ENCODE measurements around the gene RAB11FIP5. TPM values are rescaled to one million over a fixed set of nuclear protein-coding genes. Genes with fewer than 3 reads are reported as not detected.

Gene RAB11FIP5, protein sequence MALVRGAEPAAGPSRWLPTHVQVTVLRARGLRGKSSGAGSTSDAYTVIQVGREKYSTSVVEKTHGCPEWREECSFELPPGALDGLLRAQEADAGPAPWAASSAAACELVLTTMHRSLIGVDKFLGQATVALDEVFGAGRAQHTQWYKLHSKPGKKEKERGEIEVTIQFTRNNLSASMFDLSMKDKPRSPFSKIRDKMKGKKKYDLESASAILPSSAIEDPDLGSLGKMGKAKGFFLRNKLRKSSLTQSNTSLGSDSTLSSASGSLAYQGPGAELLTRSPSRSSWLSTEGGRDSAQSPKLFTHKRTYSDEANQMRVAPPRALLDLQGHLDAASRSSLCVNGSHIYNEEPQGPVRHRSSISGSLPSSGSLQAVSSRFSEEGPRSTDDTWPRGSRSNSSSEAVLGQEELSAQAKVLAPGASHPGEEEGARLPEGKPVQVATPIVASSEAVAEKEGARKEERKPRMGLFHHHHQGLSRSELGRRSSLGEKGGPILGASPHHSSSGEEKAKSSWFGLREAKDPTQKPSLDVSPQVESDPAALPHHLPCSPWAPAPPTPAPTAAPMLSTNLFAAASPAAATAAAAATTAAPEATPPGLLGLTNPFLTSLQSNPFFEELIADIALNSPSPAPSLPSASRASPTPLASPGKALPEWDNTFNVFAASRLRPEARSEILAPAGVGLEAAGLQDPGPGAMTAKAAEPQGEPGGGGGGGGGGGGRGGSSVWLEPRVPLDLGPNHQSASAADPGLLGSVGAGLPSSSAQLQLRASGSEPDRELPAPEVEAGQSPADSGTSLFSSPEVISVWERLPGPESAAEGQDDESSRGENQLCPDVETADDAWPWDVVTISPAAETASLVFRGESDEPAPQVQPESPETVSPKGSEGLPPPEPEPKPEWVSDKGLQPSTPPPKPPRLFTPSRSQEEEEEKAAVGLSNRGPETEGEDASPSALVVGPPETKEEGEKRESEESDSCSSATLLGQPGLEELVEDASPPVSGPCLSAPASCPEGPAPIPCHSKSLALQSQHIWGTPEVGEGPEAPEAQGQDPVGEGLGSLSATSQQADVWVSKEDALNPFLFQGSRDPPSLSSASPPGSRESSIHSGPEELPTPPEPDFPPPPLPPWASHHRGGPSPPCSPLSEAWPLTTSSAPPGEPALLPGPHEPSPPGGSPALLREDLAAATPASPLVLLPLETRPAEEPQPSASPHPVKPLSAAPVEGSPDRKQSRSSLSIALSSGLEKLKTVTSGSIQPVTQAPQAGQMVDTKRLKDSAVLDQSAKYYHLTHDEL (N-terminal part only)
- total RNA-seq (11.0 TPM), polyA plus RNA-seq (ENCODE audit: insufficient read depth in 1 of 8, insufficient read length in 8 of 8, low replicate concordance in 1 of 8) (10 to 100 TPM in 7 of 8 donors, 1 to 10 TPM in 1; 9.6 to 18.9 (median 13.8) TPM)
- long read RNA-seq, donor 1: 0 reads
- long read RNA-seq, donor 2: 0 reads
- long read RNA-seq, donor 3, full-length matches to known transcripts: 2 of 2 reads
- long read RNA-seq, donor 3, partial matches to known transcripts: 0 of 2 reads
- long read RNA-seq, donor 3, other reads (novel, unspliced or antisense): 0 of 2 reads
- long read RNA-seq, donor 4: 0 reads
- long read RNA-seq, donor 5: 0 reads
- long read RNA-seq, donor 6, full-length matches to known transcripts: 1 of 1 reads
- long read RNA-seq, donor 6, partial matches to known transcripts: 0 of 1 reads
- long read RNA-seq, donor 6, other reads (novel, unspliced or antisense): 0 of 1 reads
- long read RNA-seq, donor 7, full-length matches to known transcripts: 1 of 1 reads
- long read RNA-seq, donor 7, partial matches to known transcripts: 0 of 1 reads
- long read RNA-seq, donor 7, other reads (novel, unspliced or antisense): 0 of 1 reads
- long read RNA-seq, donor 8: 0 reads
- long read RNA-seq, donor 9: 0 reads
- long read RNA-seq, donor 10: 0 reads
- long read RNA-seq, donor 11, full-length matches to known transcripts: 2 of 2 reads
- long read RNA-seq, donor 11, partial matches to known transcripts: 0 of 2 reads
- long read RNA-seq, donor 11, other reads (novel, unspliced or antisense): 0 of 2 reads

DNA sequence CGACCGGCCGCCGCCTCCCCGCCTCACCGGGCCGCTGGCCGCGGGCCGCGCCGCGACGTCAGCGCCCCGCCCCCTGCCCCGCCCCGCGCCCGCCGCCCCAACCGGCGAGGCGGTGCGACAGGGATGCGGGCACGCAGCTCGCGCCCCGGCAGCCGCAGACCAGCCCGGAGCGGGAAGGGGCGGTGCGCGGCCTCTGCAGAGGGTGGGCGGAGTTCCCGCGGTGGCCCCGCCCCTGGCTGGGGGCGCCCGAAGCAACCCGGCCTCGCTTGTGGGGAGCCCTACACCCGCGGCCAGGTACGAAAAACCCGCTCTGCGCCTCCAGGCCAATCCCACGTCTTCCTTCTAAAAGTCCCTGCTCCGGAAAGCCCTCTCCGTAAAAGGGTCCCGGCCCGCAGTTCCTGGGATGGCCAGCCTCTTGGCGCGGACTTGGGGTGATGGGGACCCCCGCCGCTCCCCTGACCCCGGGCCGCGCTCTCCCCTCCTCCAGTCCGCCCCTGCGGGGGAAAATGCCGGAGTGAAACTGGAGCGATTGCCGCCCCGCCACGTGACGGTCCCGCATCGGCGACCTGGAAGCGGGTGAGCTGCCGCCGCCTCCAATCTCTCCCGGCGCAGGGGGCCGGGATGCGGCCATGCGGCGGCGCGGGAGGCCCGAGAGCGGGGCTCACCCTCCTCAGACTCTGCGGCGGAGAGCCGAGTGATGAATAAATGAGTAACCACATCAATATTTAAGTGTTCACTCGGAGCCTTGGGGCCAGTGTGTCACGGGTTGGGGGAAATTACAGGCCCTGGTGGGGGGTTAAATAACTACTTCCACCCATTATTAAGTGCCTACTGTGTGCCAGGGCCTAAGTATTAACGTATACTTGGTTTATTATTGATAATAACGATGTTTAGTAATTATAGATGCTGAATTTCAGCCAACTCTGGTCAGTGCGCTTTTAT is at the start of gene RAB11FIP5:
RAB11FIP5 (minus strand) TSS at position 36 of the 942 bp plus-strand sequence. CDS start 171 bp downstream, outside the sequence.
- peak within 1 kb of the TSS; percentile 64 for H3K4me3 ChIP-seq (ENCODE audit: low read length)
- H3K9me3 ChIP-seq (replicated peaks; ENCODE audit: control insufficient read depth, low read depth, low read length): no peaks in the 10 kb centered on the region
- no peaks in the 10 kb centered on the region for H3K36me3 ChIP-seq (ENCODE audit: control insufficient read depth, insufficient read depth, low read length)
- peak within 1 kb of the TSS; percentile 78 for H3K27ac ChIP-seq (ENCODE audit: low read length)
- peaks cover 30% of the 10 kb centered on the region for H3K4me1 ChIP-seq (ENCODE audit: control insufficient read depth, insufficient read depth, low read length)
- DNase-seq: peak; percentile 82
- H3K27me3 ChIP-seq (ENCODE audit: control insufficient read depth, insufficient read depth, low read length): peaks cover 20% of the 10 kb centered on the region
- under 1% methylated on average over 61 of the region's 93 CpGs for whole genome bisulfite sequencing (ENCODE audit: insufficient coverage)

DNA sequence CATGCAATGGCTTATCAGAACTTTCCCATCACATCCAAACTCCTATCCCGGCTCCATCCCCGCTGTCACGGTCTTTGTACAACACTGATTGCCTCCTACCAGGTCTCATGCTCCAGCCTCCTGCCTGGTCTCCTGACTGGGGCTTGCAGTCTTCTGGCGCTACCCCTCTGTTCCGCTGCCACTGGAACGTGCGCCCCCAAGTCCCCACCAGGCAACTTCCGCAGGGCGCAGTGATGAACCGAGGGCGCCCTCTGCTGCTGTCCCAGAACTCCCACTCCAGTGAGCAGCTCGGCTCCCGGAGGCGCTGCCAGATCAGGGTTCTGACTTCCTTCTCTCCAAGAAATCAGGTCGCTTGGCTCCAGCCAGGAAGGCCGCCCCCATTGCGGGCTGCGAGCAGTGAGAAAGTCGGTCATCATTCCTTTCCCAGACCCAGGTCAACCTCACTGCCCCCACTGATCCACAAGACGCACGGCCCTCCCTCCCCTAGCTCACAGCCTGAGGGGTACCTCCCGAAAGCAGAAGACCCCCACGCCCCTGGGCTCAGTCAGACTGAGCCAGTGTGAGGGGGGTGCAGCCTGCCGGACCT is 43.9 kb upstream of the RAB11FIP5 start:
- peak; percentile 60 for DNase-seq
- 4% methylated on average over 21 of the region's 24 CpGs for WGBS (ENCODE audit: insufficient coverage)
- no peaks in the 10 kb centered on the region for H3K36me3 ChIP-seq (ENCODE audit: control insufficient read depth, insufficient read depth, low read length)
- H3K27me3 ChIP-seq (ENCODE audit: control insufficient read depth, insufficient read depth, low read length): peaks cover 22% of the 10 kb centered on the region
- peaks cover 4% of the 10 kb centered on the region for H3K4me1 ChIP-seq (ENCODE audit: control insufficient read depth, insufficient read depth, low read length)
- H3K4me3 ChIP-seq (ENCODE audit: low read length): no peak overlapping the region
- H3K27ac ChIP-seq (ENCODE audit: low read length): no peak overlapping the region
- H3K9me3 ChIP-seq (replicated peaks; ENCODE audit: control insufficient read depth, low read depth, low read length): no peaks in the 10 kb centered on the region

DNA sequence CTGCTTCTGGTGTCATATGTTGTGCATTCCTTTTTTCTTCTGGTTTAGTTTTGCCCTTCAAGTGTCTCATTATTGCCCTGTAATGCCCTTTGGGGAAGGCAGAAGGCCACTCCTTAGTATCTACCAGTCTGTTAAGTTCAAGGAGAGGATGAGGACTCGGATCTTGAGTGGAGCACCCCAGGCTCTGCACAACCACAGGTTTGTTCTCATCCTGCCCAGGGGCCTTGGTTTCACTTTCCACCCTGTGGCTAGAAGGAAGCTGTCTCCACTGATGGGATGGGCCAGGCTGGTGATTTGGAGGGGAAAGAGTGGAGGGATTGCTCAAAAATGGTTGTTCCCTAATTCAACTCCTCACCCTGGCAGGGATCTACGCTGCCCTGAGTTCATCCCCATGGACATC is 30.2 kb upstream of the RAB11FIP5 start:
- H3K9me3 ChIP-seq (replicated peaks; ENCODE audit: control insufficient read depth, low read depth, low read length): no peaks in the 10 kb centered on the region
- no peak overlapping the region for H3K27ac ChIP-seq (ENCODE audit: low read length)
- no peaks in the 10 kb centered on the region for H3K36me3 ChIP-seq (ENCODE audit: control insufficient read depth, insufficient read depth, low read length)
- H3K4me1 ChIP-seq (ENCODE audit: control insufficient read depth, insufficient read depth, low read length): no peaks in the 10 kb centered on the region
- DNase-seq: no peak
- H3K4me3 ChIP-seq (ENCODE audit: low read length): no peak overlapping the region
- H3K27me3 ChIP-seq (ENCODE audit: control insufficient read depth, insufficient read depth, low read length): no peaks in the 10 kb centered on the region
- WGBS (ENCODE audit: insufficient coverage): no CpG with 5 or more reads among the region's 2 CpGs

DNA sequence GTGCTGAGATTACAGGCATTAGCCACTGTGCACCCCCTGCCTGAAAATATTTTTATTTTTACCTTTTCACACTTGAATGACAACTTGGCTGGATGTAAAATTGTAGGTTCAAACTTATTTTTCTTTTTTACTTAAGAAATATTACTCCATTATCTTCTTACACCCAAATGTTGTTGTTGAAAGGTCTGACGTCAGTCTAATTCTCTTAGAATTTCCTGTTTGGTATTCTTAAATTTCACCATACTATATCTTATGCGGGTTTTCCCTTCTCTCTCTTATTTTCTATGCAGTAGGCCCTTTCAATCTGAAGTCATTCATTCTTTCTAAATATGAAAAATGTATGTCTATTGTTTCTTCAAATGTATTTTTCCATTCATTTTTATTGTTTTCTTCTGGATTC is 29.1 kb upstream of the RAB11FIP5 start:
- H3K36me3 ChIP-seq (ENCODE audit: control insufficient read depth, insufficient read depth, low read length): no peaks in the 10 kb centered on the region
- no peaks in the 10 kb centered on the region for H3K4me1 ChIP-seq (ENCODE audit: control insufficient read depth, insufficient read depth, low read length)
- no peaks in the 10 kb centered on the region for H3K27me3 ChIP-seq (ENCODE audit: control insufficient read depth, insufficient read depth, low read length)
- no peak for DNase-seq
- H3K27ac ChIP-seq (ENCODE audit: low read length): no peak overlapping the region
- H3K9me3 ChIP-seq (replicated peaks; ENCODE audit: control insufficient read depth, low read depth, low read length): no peaks in the 10 kb centered on the region
- WGBS (ENCODE audit: insufficient coverage): no CpG with 5 or more reads among the region's 2 CpGs
- no peak overlapping the region for H3K4me3 ChIP-seq (ENCODE audit: low read length)

DNA sequence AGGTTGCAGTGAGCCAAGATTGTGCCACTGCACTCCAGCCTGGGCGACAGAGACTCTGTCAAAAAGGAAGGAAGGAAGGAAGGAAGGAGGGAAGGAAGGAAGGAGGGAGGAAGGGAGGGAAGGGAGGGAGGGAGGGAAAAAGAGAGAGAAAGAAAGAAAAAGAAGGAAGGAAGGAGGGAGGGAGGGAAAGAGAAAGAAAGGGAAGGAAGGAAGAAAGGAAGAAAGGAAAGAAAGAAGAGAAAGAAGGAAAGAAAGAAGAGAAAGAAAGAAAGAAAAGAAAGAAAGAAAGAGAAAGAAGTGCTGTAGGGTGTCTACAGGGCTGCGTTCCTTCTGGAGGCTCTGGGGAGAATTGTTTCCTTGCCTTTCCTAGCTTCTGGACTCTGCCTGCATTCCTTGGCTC is 22.5 kb upstream of the RAB11FIP5 start:
- no peaks in the 10 kb centered on the region for H3K4me1 ChIP-seq (ENCODE audit: control insufficient read depth, insufficient read depth, low read length)
- H3K36me3 ChIP-seq (ENCODE audit: control insufficient read depth, insufficient read depth, low read length): no peaks in the 10 kb centered on the region
- no peak overlapping the region for H3K4me3 ChIP-seq (ENCODE audit: low read length)
- WGBS (ENCODE audit: insufficient coverage): 86% methylated on average over 1 of the region's 2 CpGs
- H3K9me3 ChIP-seq (replicated peaks; ENCODE audit: control insufficient read depth, low read depth, low read length): no peaks in the 10 kb centered on the region
- DNase-seq: no peak
- H3K27ac ChIP-seq (ENCODE audit: low read length): no peak overlapping the region
- H3K27me3 ChIP-seq (ENCODE audit: control insufficient read depth, insufficient read depth, low read length): peaks cover 2% of the 10 kb centered on the region

DNA sequence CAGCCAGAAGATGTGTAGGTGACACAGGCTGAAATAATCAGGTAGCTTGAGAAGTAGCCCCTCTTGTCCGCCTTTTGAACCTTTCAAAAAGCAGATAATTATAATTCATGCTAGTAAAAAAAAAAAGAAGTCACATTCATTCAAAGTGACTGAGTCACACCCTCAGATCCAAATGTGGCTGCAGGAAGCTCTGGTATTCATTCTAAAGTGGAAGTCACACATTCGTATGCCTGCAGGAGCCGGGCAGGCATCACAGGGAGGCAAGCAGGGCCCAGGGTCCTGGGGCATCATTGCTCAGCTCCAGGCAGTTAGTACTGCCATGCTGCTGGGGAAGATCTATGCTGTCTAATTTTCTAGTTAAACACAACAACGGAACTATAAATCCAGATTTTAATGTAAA is 21.7 kb upstream of the RAB11FIP5 start:
- no CpG with 5 or more reads among the region's 4 CpGs for WGBS (ENCODE audit: insufficient coverage)
- Histone ChIP-seq H3K27ac (ENCODE audit: low read length) (no peak overlapping the region), H3K27me3 (ENCODE audit: control insufficient read depth, insufficient read depth, low read length) (peaks cover 2% of the 10 kb centered on the region), H3K36me3 (ENCODE audit: control insufficient read depth, insufficient read depth, low read length) (no peaks in the 10 kb centered on the region), H3K4me1 (ENCODE audit: control insufficient read depth, insufficient read depth, low read length) (no peaks in the 10 kb centered on the region), H3K4me3 (ENCODE audit: low read length) (no peak overlapping the region), H3K9me3 (replicated peaks; ENCODE audit: control insufficient read depth, low read depth, low read length) (no peaks in the 10 kb centered on the region)
- DNase-seq: no peak

DNA sequence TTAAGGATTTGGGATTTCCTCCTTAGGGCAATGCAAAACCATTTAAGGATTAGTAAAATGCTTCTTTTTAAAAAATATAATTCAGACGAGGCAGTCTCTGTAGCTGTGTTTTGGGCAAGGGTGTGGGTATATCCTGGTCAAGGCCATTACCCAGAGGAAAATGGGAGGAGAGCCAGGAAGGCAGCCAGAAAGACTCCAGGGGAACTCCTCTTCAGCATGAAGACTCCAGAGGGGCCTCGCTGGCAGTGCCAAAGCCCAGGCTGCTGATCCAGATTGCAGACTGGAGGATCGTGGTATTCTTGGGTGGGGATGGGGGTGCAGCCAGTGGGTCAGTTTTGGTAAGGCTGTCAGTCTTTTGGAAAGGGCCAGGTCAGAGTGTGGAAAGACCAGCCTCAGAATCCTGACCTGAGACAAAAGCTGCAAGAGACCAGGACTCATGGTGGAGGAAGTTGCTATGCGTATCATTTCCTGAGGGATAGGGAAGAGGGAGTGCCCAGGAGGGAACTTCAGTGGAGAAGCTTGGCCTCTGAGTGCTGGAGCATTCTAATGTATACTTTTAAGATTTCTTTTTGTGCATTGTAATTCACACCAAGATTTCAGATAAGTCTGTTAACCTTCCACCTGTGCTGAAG is 20.9 kb upstream of the RAB11FIP5 start:
- DNase-seq: no peak
- no peak overlapping the region for H3K4me3 ChIP-seq (ENCODE audit: low read length)
- H3K27ac ChIP-seq (ENCODE audit: low read length): no peak overlapping the region
- no peaks in the 10 kb centered on the region for H3K4me1 ChIP-seq (ENCODE audit: control insufficient read depth, insufficient read depth, low read length)
- WGBS (ENCODE audit: insufficient coverage): 56% methylated on average over 3 of the region's 4 CpGs
- peaks cover 2% of the 10 kb centered on the region for H3K27me3 ChIP-seq (ENCODE audit: control insufficient read depth, insufficient read depth, low read length)
- H3K9me3 ChIP-seq (replicated peaks; ENCODE audit: control insufficient read depth, low read depth, low read length): no peaks in the 10 kb centered on the region
- H3K36me3 ChIP-seq (ENCODE audit: control insufficient read depth, insufficient read depth, low read length): no peaks in the 10 kb centered on the region

DNA sequence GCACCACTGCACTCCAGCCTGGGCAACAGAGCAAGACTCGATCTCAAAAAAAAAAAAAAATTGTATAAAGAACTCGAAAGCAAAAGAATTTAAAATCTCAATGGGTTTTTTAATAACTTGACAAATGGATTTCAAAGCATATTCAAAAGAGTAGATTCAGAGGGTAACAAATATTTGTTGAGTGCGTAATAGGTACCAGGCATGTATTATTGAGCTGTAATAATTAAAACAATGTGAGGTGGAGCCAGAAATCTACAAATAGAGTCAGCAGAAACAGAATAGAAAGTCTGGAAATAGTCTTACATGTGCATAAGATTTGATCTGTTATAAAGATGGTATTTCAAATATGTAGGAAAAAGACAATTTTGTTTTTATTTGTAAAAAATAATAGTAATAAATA is 19.1 kb upstream of the RAB11FIP5 start:
- H3K27ac ChIP-seq (ENCODE audit: low read length): no peak overlapping the region
- H3K4me3 ChIP-seq (ENCODE audit: low read length): no peak overlapping the region
- H3K27me3 ChIP-seq (ENCODE audit: control insufficient read depth, insufficient read depth, low read length): peaks cover 2% of the 10 kb centered on the region
- no peak for DNase-seq
- H3K36me3 ChIP-seq (ENCODE audit: control insufficient read depth, insufficient read depth, low read length): no peaks in the 10 kb centered on the region
- WGBS (ENCODE audit: insufficient coverage): 100% methylated on average over 1 of the region's 3 CpGs
- no peaks in the 10 kb centered on the region for H3K4me1 ChIP-seq (ENCODE audit: control insufficient read depth, insufficient read depth, low read length)
- no peaks in the 10 kb centered on the region for H3K9me3 ChIP-seq (replicated peaks; ENCODE audit: control insufficient read depth, low read depth, low read length)

Data from muscle of leg (tissue), 16 donors.